Middle frontal gyrus (tissue), 1 donor: Measurements from ENCODE around the gene ANKHD1.

Experiments
- DNase-seq: peaks from one replicate; pipeline ENCODE4 v3.0.0-alpha.2; 2015; ENCODE audit warnings: low spot score; ENCODE audit errors: extremely low spot score

Gene ANKHD1

GRCh38 chr5:140588311-140589070 lies 186.9 kb downstream of the ANKHD1 start:
- no peak for DNase-seq
